Putamen (tissue), 1 donor: ENCODE measurements around the gene PROCA1.
"Not testable (repeated sequence)": the region's sequence is repeated elsewhere in the genome, so short reads cannot be mapped to it uniquely, and the experiment has no call there.

ENCODE experiments used
- DNase-seq: peaks from one replicate; pipeline ENCODE4 v3.0.0-alpha.2; 2016; ENCODE audit warnings: low spot score

Gene PROCA1

DNA sequence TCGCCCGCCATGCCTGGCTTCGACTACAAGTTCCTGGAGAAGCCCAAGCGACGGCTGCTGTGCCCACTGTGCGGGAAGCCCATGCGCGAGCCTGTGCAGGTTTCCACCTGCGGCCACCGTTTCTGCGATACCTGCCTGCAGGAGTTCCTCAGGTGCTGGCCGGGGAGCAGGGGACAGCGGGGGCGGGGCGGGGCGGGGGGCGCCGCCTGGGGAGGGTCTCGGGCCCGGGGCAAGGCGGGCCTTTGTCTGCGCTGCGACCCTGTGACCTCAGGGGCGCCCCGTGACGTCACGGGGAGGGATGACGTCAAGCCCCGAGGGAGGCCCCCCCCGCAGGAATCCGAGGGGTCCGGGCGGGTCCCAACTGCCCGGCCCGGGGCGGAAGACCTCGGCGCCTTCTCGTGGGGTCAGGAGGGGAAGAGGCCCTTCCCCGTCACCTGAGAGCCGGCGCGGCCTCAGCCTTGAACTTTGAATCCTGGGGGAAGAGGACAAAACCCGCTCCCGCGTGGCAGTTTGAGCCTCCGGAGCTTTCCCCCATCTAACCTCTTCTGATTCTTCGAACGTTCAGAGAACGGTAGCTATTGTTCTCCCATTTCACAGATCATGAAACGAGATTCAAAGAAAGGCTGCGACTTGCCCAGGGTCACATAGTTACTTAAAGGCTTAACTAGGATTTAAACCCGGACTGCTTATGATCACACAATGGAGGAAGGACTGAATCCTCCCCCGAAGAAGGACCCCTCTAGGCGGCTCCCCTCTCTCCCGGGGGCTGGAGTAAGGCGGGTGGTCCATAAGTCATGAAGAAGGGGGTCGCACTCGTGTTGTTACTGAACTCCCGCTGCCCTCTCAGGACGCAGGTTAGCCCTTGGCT lies 32.6 kb upstream of the PROCA1 start:
- DNase-seq: no peak

DNA sequence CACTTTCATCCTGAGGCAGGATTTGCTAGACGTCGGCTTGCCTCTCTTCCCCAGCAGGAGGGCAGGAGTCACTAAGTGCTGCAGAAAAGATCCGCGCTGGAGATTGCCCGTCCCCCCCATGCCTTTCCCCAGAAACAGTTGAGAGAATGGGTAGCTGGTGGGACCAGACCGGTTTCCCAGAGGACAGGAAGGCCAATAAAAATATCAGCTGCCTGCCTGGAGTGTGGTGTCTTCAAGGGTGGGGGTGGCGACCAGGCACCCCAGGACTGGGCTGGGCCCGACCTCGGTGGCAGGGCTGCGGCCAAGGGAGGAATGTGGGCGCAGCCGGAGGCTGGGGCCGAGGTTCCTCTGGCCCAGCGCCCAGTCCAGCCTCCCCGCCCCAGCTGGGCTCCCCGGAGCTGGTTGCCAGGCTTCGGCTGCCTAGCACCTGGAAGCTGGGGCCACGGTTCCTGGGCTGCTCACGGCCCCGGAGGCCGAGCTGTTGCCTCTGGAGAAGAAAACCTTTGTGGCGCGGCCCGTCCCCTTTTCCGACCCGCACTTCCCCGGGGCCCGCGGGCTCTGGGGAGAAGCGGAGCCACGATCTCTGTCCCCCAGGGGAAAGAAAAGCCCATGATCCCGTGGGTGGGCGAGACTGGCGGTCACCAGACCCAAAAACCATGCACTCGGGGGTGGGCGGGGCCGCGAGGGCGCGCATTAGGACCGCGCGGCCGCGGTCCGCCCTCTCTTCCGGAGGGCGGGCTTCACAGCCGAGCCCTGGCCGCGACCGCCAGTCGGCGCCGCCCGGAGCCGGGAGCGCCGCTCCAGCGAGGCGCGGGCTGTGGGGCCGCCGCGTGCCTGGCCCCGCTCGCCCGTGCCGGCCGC lies 31.8 kb upstream of the PROCA1 start, which contains the start of gene TRAF4:
Gene TRAF4, plus strand, starts transcription at position 769 of the 861 bp plus-strand sequence. CDS start 102 bp downstream, outside the sequence.
- no peak for DNase-seq

DNA sequence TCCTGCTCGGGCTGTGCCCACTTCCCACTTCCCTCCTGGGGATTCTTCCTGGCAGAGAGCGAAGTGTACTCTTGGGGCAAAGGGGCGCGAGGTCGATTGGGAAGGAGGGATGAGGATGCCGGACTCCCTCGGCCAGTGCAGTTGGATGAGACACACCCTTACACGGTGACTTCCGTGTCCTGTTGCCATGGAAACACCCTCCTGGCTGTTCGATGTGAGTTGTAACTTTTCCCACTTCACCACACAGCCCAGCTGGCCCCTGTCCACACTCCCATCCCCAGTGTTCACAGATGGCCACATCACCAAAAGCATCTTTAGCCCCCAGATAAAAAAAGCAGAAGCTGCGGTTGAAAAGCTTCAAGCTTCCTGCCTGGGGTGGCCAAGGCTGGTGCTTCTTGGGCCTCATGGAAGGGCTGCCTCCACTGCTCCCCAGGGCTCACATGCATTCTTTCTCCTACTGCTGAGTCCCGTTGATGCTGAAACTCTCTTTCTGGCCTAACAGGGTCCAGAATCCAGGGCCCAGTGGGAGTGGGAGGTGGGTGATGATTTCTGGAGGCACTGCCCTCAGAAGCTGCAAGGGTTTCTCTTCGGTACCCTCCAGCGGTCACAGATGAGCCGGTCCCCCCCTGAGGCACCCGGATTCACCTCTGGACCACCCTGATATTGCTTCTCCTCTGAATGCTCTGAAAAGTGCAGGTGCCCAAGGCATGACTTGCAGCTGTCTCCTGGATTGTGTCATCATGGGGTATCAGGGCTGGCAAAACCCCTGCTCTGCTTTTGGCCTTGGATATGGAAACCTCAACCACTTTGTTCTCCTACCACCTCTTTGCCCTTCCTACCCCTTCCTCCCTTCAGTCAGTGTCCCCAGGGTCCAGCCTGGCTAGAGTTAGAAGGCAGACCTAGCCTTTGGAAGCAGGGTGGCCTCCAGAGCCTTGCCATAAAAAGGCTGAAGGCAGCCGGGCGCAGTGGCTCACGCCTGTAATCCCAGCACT lies 30.0 kb upstream of the PROCA1 start:
- no peak for DNase-seq

DNA sequence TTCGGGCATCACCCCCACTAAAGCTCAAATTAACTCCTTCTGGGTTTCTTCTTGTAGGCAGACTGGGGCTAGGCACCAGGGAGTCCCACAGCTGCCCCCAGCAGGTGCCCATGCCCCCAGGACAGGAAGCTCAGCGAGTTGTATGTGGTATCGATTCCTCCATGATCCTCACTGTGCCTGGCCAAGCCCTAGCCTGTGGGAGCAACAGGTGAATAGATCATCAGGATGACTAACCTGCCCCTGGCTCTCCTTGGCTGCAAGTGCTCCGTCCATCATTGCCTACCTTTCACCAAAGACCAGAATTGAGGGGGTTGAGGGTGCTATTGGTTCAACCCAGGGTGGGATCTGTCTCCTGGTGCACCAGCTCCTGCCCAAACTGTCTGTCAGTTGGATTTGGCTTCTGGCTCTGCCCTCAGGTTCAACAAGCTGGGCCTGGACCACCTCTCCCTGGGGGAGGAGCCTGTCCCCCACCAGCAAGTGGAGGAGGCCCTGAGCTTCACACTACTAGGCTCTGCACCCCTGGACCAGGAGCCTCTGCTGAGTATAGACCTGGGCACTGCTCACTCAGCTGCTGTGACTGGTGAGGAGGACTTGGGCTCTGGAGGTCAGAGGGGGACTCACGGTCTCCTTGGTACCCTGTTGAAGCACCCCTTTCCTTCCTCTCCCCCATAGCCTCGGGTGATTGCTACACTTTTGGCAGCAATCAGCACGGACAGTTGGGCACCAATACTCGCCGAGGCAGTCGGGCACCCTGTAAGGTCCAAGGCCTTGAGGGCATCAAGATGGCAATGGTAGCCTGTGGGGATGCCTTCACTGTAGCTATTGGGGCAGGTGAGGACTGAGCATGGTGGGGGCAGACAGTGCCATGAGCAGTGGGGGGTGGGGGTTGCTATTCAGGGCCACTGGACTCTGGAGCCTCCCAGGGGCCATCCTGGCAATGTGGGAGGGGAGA lies 29.0 kb upstream of the PROCA1 start:
- DNase-seq: no peak

DNA sequence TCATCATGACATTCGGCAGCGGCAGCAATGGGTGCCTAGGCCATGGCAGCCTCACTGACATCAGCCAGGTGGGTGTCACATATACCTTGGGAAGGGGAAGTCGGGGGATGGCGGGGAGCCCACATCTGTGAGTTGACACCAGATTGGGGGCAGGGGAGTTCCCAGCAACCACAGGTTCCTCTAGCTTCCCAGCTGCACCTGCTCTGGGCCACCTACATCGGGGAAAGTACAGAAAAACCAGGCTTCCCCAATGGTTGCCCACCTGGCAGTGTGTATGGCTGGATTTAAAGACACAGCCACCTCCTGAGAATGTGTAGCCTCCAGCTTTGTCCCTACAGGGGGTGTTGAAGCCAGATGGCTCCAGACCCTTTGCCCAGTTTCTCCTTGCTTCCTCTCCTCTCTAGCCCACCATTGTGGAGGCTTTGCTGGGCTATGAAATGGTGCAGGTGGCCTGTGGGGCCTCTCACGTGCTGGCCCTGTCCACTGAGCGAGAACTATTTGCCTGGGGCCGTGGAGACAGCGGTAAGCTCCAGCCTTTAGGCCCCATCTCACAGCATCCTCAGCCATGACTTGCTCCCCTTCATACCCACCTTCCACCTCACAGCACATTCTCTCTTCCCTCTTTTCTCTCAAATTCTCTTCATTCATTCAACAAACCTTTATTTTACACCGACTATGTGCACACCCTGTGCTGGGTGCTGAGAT lies 27.1 kb upstream of the PROCA1 start:
- DNase-seq: no peak

DNA sequence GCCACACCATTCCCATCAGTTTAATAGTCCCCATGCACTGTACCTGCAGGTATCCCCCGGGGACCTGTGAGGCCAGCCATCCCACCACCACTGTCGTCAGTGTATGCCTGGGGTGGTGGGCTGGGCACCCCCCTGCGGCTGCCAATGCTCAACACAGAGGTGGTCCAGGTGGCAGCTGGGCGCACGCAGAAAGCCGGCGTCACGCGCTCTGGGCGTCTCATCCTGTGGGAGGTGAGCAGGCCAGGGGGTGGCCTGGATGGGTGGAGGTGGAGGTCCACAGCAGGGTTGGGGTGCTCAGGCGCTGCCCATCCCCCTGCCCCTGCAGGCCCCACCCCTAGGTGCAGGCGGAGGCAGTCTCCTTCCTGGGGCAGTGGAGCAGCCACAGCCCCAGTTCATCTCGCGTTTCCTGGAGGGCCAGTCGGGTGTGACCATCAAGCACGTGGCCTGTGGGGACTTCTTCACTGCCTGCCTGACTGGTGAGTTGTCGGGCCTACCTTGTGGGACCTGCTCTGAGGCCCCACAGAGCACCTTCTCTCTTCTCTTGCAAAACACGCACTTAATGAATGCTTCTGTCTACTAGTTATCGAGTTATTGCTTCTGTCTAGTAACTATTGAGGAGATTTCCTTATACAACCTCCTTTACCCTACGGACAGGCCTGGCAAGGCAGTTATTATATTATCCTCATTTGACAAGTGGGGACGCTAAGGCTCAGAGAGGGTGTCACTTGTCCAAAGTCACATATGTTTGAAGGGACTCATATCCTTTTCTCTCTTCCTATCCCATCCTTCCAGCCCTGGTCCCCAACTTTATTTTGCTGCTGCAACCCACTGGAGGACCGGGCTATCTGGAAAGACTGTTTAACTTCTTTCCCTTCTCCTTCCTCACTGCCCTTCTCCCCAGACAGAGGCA lies 26.3 kb upstream of the PROCA1 start:
- DNase-seq: no peak

DNA sequence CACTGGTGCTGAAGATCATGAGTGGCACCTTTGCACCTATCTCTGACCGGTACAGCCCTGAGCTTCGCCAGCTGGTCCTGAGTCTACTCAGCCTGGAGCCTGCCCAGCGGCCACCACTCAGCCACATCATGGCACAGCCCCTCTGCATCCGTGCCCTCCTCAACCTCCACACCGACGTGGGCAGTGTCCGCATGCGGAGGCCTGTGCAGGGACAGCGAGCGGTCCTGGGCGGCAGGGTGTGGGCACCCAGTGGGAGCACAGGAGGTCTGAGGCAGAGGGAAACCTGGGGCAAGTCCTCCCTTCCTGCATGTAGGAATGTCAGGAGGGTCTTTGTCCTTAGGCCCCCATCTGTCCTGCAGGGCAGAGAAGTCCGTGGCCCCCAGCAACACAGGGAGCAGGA lies 25.6 kb upstream of the PROCA1 start:
- no peak for DNase-seq

DNA sequence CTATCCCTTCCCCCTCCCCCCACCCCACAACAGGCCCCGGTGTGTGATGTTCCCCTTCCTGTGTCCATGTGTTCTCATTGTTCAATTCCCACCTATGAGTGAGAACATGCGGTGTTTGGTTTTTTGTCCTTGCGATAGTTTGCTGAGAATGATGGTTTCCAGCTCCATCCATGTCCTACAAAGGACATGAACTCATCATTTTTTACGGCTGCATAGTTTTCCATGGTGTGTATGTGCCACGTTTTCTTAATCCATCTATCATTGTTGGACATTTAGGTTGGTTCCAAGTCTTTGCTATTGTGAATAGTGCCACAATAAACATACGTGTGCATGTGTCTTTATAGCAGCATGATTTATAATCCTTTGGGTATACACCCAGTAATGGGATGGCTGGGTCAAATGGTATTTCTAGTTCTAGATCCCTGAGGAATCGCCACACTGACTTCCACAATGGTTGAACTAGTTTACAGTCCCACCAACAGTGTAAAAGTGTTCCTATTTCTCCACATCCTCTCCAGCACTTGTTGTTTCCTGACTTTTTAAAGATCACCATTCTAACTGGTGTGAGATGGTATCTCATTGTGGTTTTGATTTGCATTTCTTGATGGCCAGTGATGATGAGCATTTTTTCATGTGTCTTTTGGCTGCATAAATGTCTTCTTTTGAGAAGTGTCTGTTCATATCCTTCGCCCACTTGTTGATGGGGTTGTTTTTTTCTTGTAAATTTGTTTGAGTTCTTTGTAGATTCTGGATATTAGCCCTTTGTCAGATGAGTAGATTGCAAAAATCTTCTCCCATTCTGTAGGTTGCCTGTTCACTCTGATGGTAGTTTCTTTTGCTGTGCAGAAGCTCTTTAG lies 24.5 kb upstream of the PROCA1 start:
- DNase-seq: not testable (repeated sequence)

DNA sequence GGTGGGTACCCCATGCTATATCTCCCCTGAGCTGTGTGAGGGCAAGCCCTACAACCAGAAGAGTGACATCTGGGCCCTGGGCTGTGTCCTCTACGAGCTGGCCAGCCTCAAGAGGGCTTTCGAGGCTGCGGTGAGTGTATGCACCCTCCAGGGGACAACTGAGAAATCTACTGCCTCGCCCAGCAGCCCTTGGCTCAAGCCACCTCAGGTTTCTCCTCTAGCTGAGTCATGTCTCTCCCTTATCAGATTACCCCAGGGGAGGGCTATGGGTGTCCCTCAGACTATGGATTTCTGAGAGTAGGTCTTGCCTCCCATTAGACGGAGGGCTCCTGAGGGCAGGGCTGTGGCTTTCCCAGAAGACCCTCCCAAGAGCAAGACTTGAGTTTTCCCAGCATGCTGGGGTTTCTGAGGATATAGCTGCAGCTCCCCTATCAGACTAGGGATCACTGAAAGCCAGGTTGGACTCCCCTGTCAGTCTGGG lies 23.6 kb upstream of the PROCA1 start:
- no peak for DNase-seq

DNA sequence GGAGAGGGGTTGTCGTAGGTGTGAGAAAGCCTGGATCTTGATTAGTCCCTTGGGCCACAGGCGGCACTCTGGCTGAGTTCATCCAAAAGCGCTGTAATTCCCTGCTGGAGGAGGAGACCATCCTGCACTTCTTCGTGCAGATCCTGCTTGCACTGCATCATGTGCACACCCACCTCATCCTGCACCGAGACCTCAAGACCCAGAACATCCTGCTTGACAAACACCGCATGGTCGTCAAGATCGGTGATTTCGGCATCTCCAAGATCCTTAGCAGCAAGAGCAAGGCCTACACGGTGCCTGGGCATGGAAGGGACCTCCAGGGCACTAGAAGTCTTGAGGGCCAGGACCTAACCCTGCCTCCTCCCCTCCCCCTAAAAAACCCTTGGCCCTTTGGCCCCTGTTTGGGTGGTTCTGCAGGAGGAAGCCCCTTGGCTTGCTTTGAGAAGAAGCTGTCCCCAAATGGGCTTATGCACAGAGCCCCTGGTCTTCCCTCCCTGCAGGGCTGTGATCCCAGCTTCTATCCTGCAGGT lies 23.1 kb upstream of the PROCA1 start:
- DNase-seq: no peak

DNA sequence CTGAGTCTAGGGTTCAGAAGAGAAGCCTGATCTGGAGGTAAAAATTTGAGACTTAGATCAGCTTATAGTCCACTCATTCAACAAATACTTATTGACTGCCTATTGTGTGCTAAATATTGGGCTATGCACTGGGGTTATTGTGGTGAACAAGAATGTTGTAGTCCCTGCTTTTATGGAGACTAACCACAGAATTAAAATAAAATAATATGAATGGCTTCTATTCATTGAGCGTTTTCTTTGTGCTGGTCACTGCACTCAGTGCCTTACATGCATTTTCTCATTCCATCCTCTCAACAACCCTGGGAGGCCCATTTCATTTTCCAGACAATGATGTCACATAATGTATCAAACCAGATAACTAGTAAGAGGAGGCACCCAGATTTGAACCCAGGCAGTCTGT lies 21.7 kb upstream of the PROCA1 start:
- DNase-seq: no peak

DNA sequence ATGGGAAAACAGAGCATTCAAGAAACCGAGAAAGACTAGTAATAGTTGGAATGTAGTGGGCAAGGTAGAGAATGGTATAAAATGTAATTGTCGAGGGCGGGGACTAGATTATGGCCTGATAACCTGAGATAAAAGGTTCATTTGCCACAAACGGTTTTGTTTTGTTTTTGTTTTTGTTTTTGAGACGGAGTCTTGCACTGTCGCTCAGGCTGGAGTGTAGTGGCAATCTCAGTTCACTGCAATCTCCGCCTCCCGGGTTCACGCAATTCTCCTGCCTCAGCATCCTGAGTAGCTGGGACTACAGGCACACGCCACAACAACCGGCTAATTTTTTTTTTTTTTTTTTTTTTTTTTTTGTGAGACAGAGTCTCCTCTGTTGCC lies 18.3 kb upstream of the PROCA1 start:
- DNase-seq: no peak

DNA sequence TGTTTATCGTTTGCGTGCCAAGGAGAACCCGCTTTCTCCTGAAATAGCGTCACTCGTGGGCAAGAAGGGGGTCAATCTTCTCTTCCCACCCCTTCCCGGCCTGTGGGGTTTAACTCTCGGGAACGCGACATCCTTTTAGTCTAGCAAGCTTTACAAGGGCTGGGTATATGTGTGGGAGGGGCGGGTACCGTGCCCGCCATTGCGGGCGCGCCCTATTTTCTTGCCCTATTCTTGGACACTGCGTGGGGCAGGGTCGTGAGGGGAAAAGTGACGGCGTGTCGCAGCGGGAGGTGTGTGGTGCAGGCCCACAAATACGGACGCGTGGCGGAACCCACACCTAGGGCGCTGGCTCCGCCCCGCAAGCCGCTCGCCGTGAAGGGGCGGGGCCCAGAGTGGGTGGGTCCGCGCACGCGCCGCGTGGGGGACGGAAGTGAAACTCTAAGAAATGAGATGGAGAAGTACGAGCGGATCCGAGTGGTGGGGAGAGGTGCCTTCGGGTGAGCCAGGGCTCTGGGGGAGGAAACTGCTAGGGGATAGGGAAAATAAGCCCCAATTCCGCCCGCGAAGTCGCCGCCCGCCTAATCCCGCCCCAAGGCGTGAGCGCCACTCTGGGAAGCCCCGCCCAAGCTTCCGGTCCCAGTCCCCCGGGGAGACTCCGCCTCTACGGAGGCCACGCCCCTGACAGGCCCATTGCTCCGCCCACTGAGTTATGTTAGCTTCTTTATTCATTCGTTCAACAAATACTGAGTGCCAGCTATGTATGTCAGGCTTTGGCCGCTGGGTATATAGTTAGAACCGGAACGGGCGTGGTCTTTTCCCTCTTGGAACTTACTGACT lies 16.9 kb upstream of the PROCA1 start, which contains the start of gene NEK8:
Gene NEK8, plus strand, starts transcription at position 425 of the 837 bp plus-strand sequence. Its CDS starts 26 bp downstream, at position 451.
- DNase-seq: peak; percentile 91

DNA sequence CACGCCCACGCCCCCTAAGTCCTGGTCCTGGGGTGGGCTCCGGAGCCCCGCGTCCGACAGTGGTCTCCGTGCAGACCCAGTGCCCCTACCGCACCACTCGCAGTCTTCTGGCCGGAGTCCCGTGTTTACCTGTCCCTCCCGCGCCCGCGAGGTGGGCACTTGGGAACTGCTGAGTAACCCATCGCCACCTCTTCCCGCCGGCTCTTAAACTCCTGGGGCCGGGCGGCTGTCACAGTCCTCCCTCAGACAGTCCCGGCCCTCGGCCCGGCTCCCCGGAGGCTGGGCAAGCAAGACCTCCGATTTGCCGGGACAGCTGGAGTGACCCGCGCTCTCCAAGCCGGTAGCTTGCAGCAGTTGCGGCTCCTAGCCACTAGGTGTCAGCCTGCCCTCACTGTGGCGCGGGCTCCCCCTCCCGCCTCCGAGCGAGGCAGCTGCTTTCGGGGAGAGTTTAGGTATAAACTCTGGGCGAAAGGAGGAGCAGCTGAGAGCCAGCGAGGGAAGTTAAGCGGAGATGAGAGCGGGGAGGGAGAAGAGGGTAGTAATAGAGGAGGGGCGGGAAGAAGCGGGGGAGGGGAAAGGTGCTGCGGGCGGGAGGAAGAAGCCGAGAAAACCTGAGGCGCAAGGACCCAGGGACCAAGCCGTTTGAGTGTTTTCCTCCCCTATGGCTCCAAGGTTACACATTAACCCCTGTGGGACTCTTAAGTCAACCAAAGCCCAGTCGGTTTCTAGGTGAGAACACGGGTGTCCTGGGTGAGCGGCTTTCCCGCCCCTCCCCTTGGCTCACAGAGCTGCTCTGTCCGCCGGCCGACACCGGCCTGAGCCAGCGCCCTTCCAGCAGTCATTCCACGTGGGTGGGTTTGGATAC lies 15.2 kb upstream of the PROCA1 start:
- DNase-seq: peak; percentile 89

DNA sequence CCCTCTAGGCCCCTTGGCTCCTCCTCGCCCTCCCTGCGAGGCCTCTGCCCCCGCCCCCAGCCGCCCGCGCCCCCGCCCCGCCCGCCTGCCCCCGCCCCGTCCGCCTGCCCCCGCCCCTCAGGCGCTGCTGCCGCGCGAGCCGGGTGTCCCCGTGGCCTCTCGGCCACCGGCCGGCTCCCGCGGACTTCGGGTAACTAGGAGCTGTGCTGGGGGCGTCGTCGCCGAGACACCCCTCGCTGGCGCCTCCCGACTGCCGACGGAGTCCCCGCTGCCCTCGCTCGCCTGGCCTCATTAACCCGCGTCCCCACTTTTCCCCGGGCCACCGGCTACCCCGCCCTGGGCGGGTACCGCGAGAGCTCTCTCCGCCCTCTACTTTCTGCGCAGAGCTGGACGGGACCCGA lies 14.5 kb upstream of the PROCA1 start, which contains the start of gene TLCD1:
Gene TLCD1, minus strand, starts transcription at position 8 of the 401 bp plus-strand sequence. CDS start 136 bp downstream, outside the sequence.
- DNase-seq: no peak
